ENCODE data around the gene ZFHX3. TPM values are rescaled to one million over a fixed set of nuclear protein-coding genes. Genes with fewer than 3 reads are reported as not detected.

ZFHX3 gene
- total and polyA plus RNA-seq, 2 of the 8 experiments (the other 6 are each of a cell fraction or from before 2014, with no cell fraction given), result 0.08 to 0.99 TPM

DNA sequence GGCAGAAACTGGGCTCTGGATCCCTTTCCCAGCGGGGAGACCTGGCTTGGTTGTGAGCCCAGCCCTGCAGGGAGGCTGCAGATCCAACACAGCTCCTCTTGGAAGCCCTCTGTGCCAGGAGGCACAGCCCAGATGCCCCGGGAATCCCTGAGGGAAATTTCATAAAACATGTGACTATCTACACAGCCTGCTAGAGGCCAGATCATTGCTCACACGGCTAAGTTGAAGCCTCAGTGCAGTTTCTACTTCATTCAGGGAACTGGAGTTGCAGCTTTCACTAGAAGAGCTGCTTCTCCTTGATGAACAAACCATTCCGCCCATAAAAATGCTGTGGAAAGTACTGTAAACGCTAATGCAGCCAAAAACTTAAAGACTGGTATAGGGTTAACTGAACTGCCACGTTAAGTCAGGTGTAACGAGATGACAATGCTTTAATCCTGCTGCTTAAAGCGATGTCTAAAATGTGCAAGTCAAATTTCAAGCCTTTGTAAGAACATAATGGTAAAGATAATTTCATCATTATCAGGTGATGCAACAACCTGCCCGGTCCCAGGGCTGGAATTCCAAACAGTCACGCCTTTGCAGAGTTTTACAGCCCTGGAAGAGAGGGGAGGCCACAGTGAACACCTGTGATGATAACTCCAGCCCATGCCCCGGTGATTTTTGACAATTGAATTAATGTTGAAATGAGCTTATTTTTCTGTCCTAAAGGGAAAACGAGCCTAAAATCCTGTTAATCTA, 172.5 kb downstream of the ZFHX3 start:
- H3K56ac ChIP-seq (replicated peaks; ENCODE audit: insufficient read length, low read depth, low read length), result no peak overlapping the region
- no peak overlapping the region for H3K4ac ChIP-seq (replicated peaks; ENCODE audit: insufficient read length, low read depth, low read length)
- POLR2A ChIA-PET (ENCODE audit: partially characterized antibody), result no interaction called here
- no peak overlapping the region for H3K18ac ChIP-seq (ENCODE audit: extremely low read depth, low read length)
- no peak overlapping the region for H2BK120ac ChIP-seq (replicated peaks; ENCODE audit: low read depth, low read length)
- H3K27me3 ChIP-seq (replicated peaks in 1 of 4; ENCODE audit: control insufficient read depth in 3 of 4, extremely low read depth in 1 of 4, insufficient read depth in 3 of 4, low read length in 3 of 4), result no peaks in the 10 kb centered on the region
- no peak overlapping the region for H3K9ac ChIP-seq (replicated peaks in 1 of 4; ENCODE audit: extremely low read depth in 1 of 4, low read depth in 3 of 4, low read length in 3 of 4)
- no peak overlapping the region for H4K8ac ChIP-seq (ENCODE audit: extremely low read depth, insufficient read depth, low read length)
- no peak overlapping the region for H2AK5ac ChIP-seq (ENCODE audit: low read depth, low read length)
- H2AFZ ChIP-seq (ENCODE audit: low read length), result no peak overlapping the region
- no peak overlapping the region for H4K5ac ChIP-seq (ENCODE audit: insufficient read length, low read depth, low read length)
- no peaks in the 10 kb centered on the region for H3K36me3 ChIP-seq (ENCODE audit: control insufficient read depth in 2 of 4, insufficient read depth in 4 of 4, low read length in 3 of 4)
- no peak for DNase-seq (ENCODE audit: low read depth in 1 of 2, low spot score in 2 of 2)
- no peak overlapping the region for H3K14ac ChIP-seq (ENCODE audit: insufficient read length)
- H2BK12ac ChIP-seq (ENCODE audit: low read depth, low read length), result 0 out of 2 replicates have a peak overlapping the region, but pooled peaks have one; percentile 39
- no peaks in the 10 kb centered on the region for H3K4me1 ChIP-seq (replicated peaks in 1 of 4; ENCODE audit: control insufficient read depth in 3 of 4, insufficient read depth in 4 of 4, low read length in 3 of 4)
- H3K23me2 ChIP-seq (ENCODE audit: low read depth, low read length), result no peaks in the 10 kb centered on the region
- no peaks in the 10 kb centered on the region for H4K20me1 ChIP-seq (replicated peaks in 1 of 2; ENCODE audit: control insufficient read depth in 1 of 2, insufficient read depth in 2 of 2, low read length in 2 of 2)
- H3K27ac ChIP-seq (ENCODE audit: low read depth, low read length), result no peak overlapping the region
- CTCF ChIA-PET (ENCODE audit: partially characterized antibody), result interaction anchor here (1.0 to 2.2 kb wide), 6 partner anchors 19 to 157 kb away, joined by 3 to 7 read pairs (median 3); no protein-coding TSS in a partner anchor
- no peak overlapping the region for H3K4me3 ChIP-seq (ENCODE audit: extremely low read depth in 1 of 4, insufficient read depth in 2 of 4, low read depth in 3 of 4, low read length in 4 of 4)
- H4K91ac ChIP-seq (replicated peaks; ENCODE audit: insufficient read length, low read length), result no peak overlapping the region
- no peaks in the 10 kb centered on the region for H3K79me2 ChIP-seq (ENCODE audit: control insufficient read depth in 1 of 2, insufficient read depth in 2 of 2, low read length in 2 of 2)
- H2BK20ac ChIP-seq (ENCODE audit: low read length), result no peak overlapping the region
- peaks cover 0 to 7% of the 10 kb centered on the region in 2 experiments; a peak in 2 of 4 replicates for H3K9me3 ChIP-seq (ENCODE audit: insufficient read depth in 2 of 2, low read depth in 1 of 2, low read length in 1 of 2)
- H2BK5ac ChIP-seq (ENCODE audit: low read depth, low read length), result no peak overlapping the region
- H3K23ac ChIP-seq (ENCODE audit: insufficient read length), result no peak overlapping the region
- no peaks in the 10 kb centered on the region for H3K79me1 ChIP-seq (ENCODE audit: low read depth, low read length)
- no peak for FAIRE-seq
- no peak for TF ChIP-seq TCF12 (IDR thresholded peaks at IDR 0.05; ENCODE audit: low read depth, low read length)
- no peak for TF ChIP-seq KDM5A (IDR thresholded peaks at IDR 0.05; ENCODE audit: low read length)
- TF ChIP-seq RNF2 (IDR thresholded peaks at IDR 0.05; ENCODE audit: borderline replicate concordance, low read depth, low read length, missing control alignments, poor library complexity, severe bottlenecking), result no peak
- TF ChIP-seq, protein P1, sequence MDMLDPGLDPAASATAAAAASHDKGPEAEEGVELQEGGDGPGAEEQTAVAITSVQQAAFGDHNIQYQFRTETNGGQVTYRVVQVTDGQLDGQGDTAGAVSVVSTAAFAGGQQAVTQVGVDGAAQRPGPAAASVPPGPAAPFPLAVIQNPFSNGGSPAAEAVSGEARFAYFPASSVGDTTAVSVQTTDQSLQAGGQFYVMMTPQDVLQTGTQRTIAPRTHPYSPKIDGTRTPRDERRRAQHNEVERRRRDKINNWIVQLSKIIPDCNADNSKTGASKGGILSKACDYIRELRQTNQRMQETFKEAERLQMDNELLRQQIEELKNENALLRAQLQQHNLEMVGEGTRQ (IDR thresholded peaks at IDR 0.05; ENCODE audit: low read length), result no peak
- TF ChIP-seq SUZ12 (IDR thresholded peaks at IDR 0.05; ENCODE audit: low read length), result no peak
- no peak for TF ChIP-seq RXRA (IDR thresholded peaks at IDR 0.05; ENCODE audit: insufficient read depth, low read depth, low read length)
- no peak for TF ChIP-seq NRF1 (IDR thresholded peaks at IDR 0.05; ENCODE audit: low read depth, low read length)
- H2BK15ac ChIP-seq (ENCODE audit: low read length), result no peak overlapping the region
- 87% methylated on average over 12 of the region's 12 CpGs; no CpG with 5 or more reads in 1 of the 2 experiments for WGBS, 2 experiments (ENCODE audit: extremely low coverage in 1 of 2, insufficient coverage in 1 of 2, insufficient read length in 1 of 2, insufficient replicate concordance in 2 of 2, low coverage in 1 of 2, low lambda C conversion rate in 2 of 2, missing lambda C conversion rate in 1 of 2)
- no peak overlapping the region for H3K4me2 ChIP-seq (ENCODE audit: insufficient read depth in 1 of 2, low read depth in 2 of 2, low read length in 2 of 2)
